HepG2 (cell line): ENCODE measurements around the gene ADH1B.

Experiments
- CHD2 ChIP-seq: IDR thresholded peaks from 2 replicates; pipeline ENCODE4 v1.6.1; 2011; ENCODE audit warnings: low read depth, low read length, improper control_type of control experiment
- SIX1 ChIP-seq: sonication (generic); formaldehyde crosslinking; IDR thresholded peaks from 2 replicates; pipeline ENCODE4 v1.4.0; 2020; ENCODE audit warnings: missing genetic modification reagents, borderline replicate concordance
- SKIL ChIP-seq: sonication (generic); formaldehyde crosslinking; IDR thresholded peaks from 2 replicates; pipeline ENCODE4 v1.8.0; 2022; ENCODE audit warnings: missing genetic modification reagents, mild to moderate bottlenecking, moderate library complexity, borderline replicate concordance
- ZFP62 ChIP-seq: sonication (generic); formaldehyde crosslinking; IDR thresholded peaks from 2 replicates; pipeline ENCODE4 v1.4.0; 2020; ENCODE audit warnings: missing genetic modification reagents
- ZMYM2 ChIP-seq: sonication (generic); formaldehyde crosslinking; IDR thresholded peaks from 2 replicates; pipeline ENCODE4 v1.8.0; 2022; ENCODE audit warnings: mild to moderate bottlenecking, missing genetic modification reagents
- TF ChIP-seq, protein P1 (sequence below): IDR thresholded peaks from 2 replicates; pipeline ENCODE4 v1.6.1; 2016; ENCODE audit warnings: low read depth, missing genetic modification reagents, missing compliant biosample characterization

GRCh38 chr4:99349338-99349737 is 28.1 kb upstream of the ADH1B start:
- no peak for TF ChIP-seq SKIL (CRISPR knock-in tag)
- no peak for TF ChIP-seq ZFP62 (CRISPR knock-in tag)
- TF ChIP-seq CHD2, result no peak
- TF ChIP-seq SIX1 (CRISPR knock-in tag), result no peak
- TF ChIP-seq, protein P1, sequence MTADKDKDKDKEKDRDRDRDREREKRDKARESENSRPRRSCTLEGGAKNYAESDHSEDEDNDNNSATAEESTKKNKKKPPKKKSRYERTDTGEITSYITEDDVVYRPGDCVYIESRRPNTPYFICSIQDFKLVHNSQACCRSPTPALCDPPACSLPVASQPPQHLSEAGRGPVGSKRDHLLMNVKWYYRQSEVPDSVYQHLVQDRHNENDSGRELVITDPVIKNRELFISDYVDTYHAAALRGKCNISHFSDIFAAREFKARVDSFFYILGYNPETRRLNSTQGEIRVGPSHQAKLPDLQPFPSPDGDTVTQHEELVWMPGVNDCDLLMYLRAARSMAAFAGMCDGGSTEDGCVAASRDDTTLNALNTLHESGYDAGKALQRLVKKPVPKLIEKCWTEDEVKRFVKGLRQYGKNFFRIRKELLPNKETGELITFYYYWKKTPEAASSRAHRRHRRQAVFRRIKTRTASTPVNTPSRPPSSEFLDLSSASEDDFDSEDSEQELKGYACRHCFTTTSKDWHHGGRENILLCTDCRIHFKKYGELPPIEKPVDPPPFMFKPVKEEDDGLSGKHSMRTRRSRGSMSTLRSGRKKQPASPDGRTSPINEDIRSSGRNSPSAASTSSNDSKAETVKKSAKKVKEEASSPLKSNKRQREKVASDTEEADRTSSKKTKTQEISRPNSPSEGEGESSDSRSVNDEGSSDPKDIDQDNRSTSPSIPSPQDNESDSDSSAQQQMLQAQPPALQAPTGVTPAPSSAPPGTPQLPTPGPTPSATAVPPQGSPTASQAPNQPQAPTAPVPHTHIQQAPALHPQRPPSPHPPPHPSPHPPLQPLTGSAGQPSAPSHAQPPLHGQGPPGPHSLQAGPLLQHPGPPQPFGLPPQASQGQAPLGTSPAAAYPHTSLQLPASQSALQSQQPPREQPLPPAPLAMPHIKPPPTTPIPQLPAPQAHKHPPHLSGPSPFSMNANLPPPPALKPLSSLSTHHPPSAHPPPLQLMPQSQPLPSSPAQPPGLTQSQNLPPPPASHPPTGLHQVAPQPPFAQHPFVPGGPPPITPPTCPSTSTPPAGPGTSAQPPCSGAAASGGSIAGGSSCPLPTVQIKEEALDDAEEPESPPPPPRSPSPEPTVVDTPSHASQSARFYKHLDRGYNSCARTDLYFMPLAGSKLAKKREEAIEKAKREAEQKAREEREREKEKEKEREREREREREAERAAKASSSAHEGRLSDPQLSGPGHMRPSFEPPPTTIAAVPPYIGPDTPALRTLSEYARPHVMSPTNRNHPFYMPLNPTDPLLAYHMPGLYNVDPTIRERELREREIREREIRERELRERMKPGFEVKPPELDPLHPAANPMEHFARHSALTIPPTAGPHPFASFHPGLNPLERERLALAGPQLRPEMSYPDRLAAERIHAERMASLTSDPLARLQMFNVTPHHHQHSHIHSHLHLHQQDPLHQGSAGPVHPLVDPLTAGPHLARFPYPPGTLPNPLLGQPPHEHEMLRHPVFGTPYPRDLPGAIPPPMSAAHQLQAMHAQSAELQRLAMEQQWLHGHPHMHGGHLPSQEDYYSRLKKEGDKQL (CRISPR knock-in tag), result no peak
- no peak for TF ChIP-seq ZMYM2 (CRISPR knock-in tag)
